Calu3 (cell line): ENCODE measurements around the gene TMEM266. TPM values are rescaled to one million over a fixed set of nuclear protein-coding genes. Genes with fewer than 3 reads are reported as not detected.
"Not testable (repeated sequence)": the region's sequence is repeated elsewhere in the genome, so short reads cannot be mapped to it uniquely, and the experiment has no call there.

Experiments
- Bru-seq: library from RNA; stranded (reverse); fragments of 400-500 nt; gene quantifications from one replicate; lab custom pipeline; 2021; lab: Mats Ljungman, UMichigan
- BruChase-seq, 2 experiments: library from RNA; stranded (reverse); fragments of 400-500 nt; gene quantifications; one replicate each; lab custom pipeline; 2021; lab: Mats Ljungman, UMichigan
- BruUV-seq: library from RNA; stranded (reverse); fragments of 400-500 nt; replicated peaks from 2 replicates; lab custom pipeline; 2021; lab: Mats Ljungman, UMichigan
- CTCF ChIA-PET: fragments of 300-600 bp; sonication (Branson Sonifier 250); formaldehyde crosslinking; loops from one replicate; lab custom pipeline; 2022; ENCODE audit warnings: antibody characterized with exemption; lab: Charles Lee
- DNase-seq: peaks from one replicate; pipeline ENCODE4 v3.0.0; 2022
- H3K27ac Mint-ChIP-seq: one replicate; pipeline ENCODE4 v1.8.0; 2022; ENCODE audit warnings: mixed read lengths; ENCODE audit not compliant: unreplicated experiment
- H3K27me3 Mint-ChIP-seq: one replicate; pipeline ENCODE4 v1.8.0; 2022; ENCODE audit warnings: mixed read lengths; ENCODE audit not compliant: unreplicated experiment
- H3K36me3 Mint-ChIP-seq: one replicate; pipeline ENCODE4 v1.8.0; 2022; ENCODE audit warnings: mild to moderate bottlenecking, moderate library complexity, mixed read lengths; ENCODE audit not compliant: insufficient read depth, unreplicated experiment
- H3K4me1 Mint-ChIP-seq: one replicate; pipeline ENCODE4 v1.8.0; 2022; ENCODE audit warnings: mild to moderate bottlenecking, low read depth, mixed read lengths; ENCODE audit not compliant: unreplicated experiment
- H3K4me3 Mint-ChIP-seq: one replicate; pipeline ENCODE4 v1.8.0; 2022; ENCODE audit warnings: mild to moderate bottlenecking, low read depth, moderate library complexity, mixed read lengths; ENCODE audit not compliant: unreplicated experiment
- H3K9me3 Mint-ChIP-seq: one replicate; pipeline ENCODE4 v1.8.0; 2022; ENCODE audit warnings: low read depth, mixed read lengths; ENCODE audit not compliant: unreplicated experiment
- CTCF ChIP-seq: fragments of 200-600 bp; IDR thresholded peaks from one replicate; pipeline ENCODE4 v1.8.0; 2022; ENCODE audit warnings: antibody characterized with exemption; ENCODE audit not compliant: unreplicated experiment
- intact Hi-C: fragments of 100-400 bp; cut with micrococcal nuclease; formaldehyde crosslinking; loops from one replicate; pipeline ENCODE4 v1.10.0; 2022; ENCODE audit not compliant: unreplicated experiment
- long read RNA-seq: library from polyadenylated mRNA; stranded (forward); transcript quantifications from one replicate; pipeline ENCODE4 v2.0.0, GENCODE V29; 2022
- total RNA-seq: library from RNA; stranded (reverse); gene quantifications from 2 replicates; pipeline ENCODE4 v1.2.3, GENCODE V29; 2022

TMEM266 gene
- 0.17 TPM in 1 of 2 replicates, not detected in the other for total RNA-seq
- Bru-seq, nascent RNA, result percentile 3 among the genes with signal in this experiment
- BruChase-seq, experiment 1, labeled RNA remaining after a 6-hour chase, result percentile 4 among the genes with signal in this experiment
- percentile 8 among the genes with signal in this experiment for BruChase-seq, experiment 2, labeled RNA remaining after a 2-hour chase
- long read RNA-seq, partial matches to known transcripts, result 0 of 2 reads
- long read RNA-seq, other reads (novel, unspliced or antisense), result 2 of 2 reads

- Mint-ChIP-seq H3K27ac (no peak within 1 kb of the TSS), H3K27me3 (peaks cover 64% of the 10 kb centered on the region), H3K36me3 (peaks cover 14% of the 10 kb centered on the region), H3K4me1 (peaks cover 20% of the 10 kb centered on the region), H3K9me3 (no peaks in the 10 kb centered on the region), H3K4me3 (peak within 1 kb of the TSS; percentile 66)
- CTCF ChIA-PET, result interaction anchor here (0.6 to 5.5 kb wide), 3 partner anchors 80 to 775 kb away, joined by 3 to 72 read pairs (median 4); no protein-coding TSS in a partner anchor
- peak; percentile 57 for DNase-seq
- BruUV-seq, result no TSS peak
- TF ChIP-seq CTCF, result no peak
- intact Hi-C loops, result no loop called here
These were observed at the start of gene TMEM266 for GRCh38 chr15:76059320-76060117. TMEM266 (plus strand) TSS chr15:76059985; CDS start chr15:76134264, 74,279 bp downstream.

- Mint-ChIP-seq H3K27me3 (peaks cover 12% of the 10 kb centered on the region), H3K4me1 (peaks cover 9% of the 10 kb centered on the region), H3K27ac (no peak overlapping the region), H3K9me3 (no peaks in the 10 kb centered on the region), H3K4me3 (no peak overlapping the region), H3K36me3 (peaks cover 5% of the 10 kb centered on the region)
- no TSS peak for BruUV-seq
- CTCF ChIA-PET, result no interaction called here
- no peak for TF ChIP-seq CTCF
- DNase-seq, result no peak
- intact Hi-C loops, result no loop called here
These were observed 49.2 kb upstream of the TMEM266 start for GRCh38 chr15:76010613-76011012.

- DNase-seq, result peak; percentile 7
- BruUV-seq, result no TSS peak
- Mint-ChIP-seq H3K9me3 (peaks cover 6% of the 10 kb centered on the region), H3K27me3 (peaks cover 25% of the 10 kb centered on the region), H3K4me3 (peak within 1 kb of the TSS; percentile 70), H3K4me1 (peaks cover 9% of the 10 kb centered on the region), H3K27ac (peak within 1 kb of the TSS; percentile 85), H3K36me3 (peaks cover 5% of the 10 kb centered on the region)
- intact Hi-C loops, result no loop called here
- CTCF ChIA-PET, result interaction anchor here (1.6 kb wide), 1 partner anchor 25 kb away, joined by 3 read pairs; no protein-coding TSS in a partner anchor
- no peak for TF ChIP-seq CTCF
These were observed 47.9 kb upstream of the TMEM266 start, which contains the start of gene NRG4 for GRCh38 chr15:76011627-76012551. NRG4 (minus strand) TSS chr15:76012424; CDS start chr15:76011230, 1,194 bp downstream.

GRCh38 chr15:76013470-76013869 lies 46.3 kb upstream of the TMEM266 start:
- H3K4me3 Mint-ChIP-seq, DNase-seq, H3K27ac Mint-ChIP-seq, H3K36me3 Mint-ChIP-seq, H3K4me1 Mint-ChIP-seq, BruUV-seq, intact Hi-C loops, CTCF ChIA-PET, H3K9me3 Mint-ChIP-seq: not testable (repeated sequence)
- H3K27me3 Mint-ChIP-seq, result peaks cover 40% of the 10 kb centered on the region
